Liver (tissue), 3 donors: ENCODE data around the gene ZNF746.

Source experiments
- FOXA2 ChIP-seq: IDR thresholded peaks from 2 replicates; pipeline ENCODE4 v1.6.1; 2016; ENCODE audit warnings: antibody characterized with exemption
- GABPA ChIP-seq, 2 donors: IDR thresholded peaks in 1 of 2; conservative IDR thresholded peaks in 1 of 2; 2 replicates each; pipeline ENCODE4 v1.6.1; 2016; ENCODE audit warnings: antibody characterized with exemption in 2 of 2, mild to moderate bottlenecking in 1 of 2, moderate library complexity in 1 of 2
- HNF4A ChIP-seq, 2 donors: conservative IDR thresholded peaks; 2 replicates each; pipeline ENCODE4 v1.6.1; 2016; ENCODE audit warnings: antibody characterized with exemption in 2 of 2, mild to moderate bottlenecking in 2 of 2
- NR2F2 ChIP-seq: IDR thresholded peaks from 2 replicates; pipeline ENCODE4 v1.6.1; 2016; ENCODE audit warnings: antibody characterized with exemption
- RAD21 ChIP-seq, 2 donors: IDR thresholded peaks; 2 replicates each; pipeline ENCODE4 v1.6.1; 2016; ENCODE audit warnings: antibody characterized with exemption in 2 of 2, mild to moderate bottlenecking in 2 of 2
- RXRA ChIP-seq, 2 donors: IDR thresholded peaks; 2 replicates each; pipeline ENCODE4 v1.6.1; 2017 to 2018; ENCODE audit warnings: antibody characterized with exemption in 2 of 2, mild to moderate bottlenecking in 1 of 2
- TF ChIP-seq, protein P1 (sequence below): fragments of 150-350 bp; IDR thresholded peaks from 2 replicates; pipeline ENCODE4 v1.5.1; 2017; ENCODE audit warnings: improper control_type of control experiment, low read depth, low read length; ENCODE audit not compliant: missing input control
- TF ChIP-seq, protein P2 (sequence below): IDR thresholded peaks from 2 replicates; pipeline ENCODE4 v1.6.1; 2016; ENCODE audit warnings: antibody characterized with exemption
- TF ChIP-seq, protein P3 (sequence below): IDR thresholded peaks from 2 replicates; pipeline ENCODE4 v1.6.1; 2016; ENCODE audit warnings: antibody characterized with exemption
- TF ChIP-seq, protein P4 (sequence below): IDR thresholded peaks from 2 replicates; pipeline ENCODE4 v1.6.1; 2016; ENCODE audit warnings: antibody characterized with exemption, mild to moderate bottlenecking
- TF ChIP-seq, protein P5 (sequence below): IDR thresholded peaks from 2 replicates; pipeline ENCODE4 v1.6.1; 2016; ENCODE audit warnings: antibody characterized with exemption
- donor health status: healthy.
- donor health status: healthy.

DNA sequence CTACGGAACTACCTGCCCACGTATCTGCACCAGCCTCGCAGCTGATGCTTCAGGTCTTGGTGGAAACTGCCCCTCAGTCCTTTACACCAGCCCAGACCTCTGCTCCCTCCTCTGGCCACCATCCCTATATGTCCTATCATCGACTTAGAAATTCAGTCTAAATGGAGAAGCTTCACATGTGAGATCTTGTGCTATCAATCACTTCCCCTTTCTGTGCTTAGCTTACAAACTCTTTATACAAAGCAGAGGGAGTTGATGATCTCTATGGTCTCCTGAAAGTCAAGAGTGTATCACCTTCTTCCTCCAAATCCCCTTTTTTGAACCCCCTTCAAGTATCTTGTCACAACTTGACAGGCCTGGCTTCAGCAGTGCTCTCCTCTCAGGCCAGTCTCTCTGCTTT is 67.4 kb downstream of the ZNF746 start:
- TF ChIP-seq, protein P1, sequence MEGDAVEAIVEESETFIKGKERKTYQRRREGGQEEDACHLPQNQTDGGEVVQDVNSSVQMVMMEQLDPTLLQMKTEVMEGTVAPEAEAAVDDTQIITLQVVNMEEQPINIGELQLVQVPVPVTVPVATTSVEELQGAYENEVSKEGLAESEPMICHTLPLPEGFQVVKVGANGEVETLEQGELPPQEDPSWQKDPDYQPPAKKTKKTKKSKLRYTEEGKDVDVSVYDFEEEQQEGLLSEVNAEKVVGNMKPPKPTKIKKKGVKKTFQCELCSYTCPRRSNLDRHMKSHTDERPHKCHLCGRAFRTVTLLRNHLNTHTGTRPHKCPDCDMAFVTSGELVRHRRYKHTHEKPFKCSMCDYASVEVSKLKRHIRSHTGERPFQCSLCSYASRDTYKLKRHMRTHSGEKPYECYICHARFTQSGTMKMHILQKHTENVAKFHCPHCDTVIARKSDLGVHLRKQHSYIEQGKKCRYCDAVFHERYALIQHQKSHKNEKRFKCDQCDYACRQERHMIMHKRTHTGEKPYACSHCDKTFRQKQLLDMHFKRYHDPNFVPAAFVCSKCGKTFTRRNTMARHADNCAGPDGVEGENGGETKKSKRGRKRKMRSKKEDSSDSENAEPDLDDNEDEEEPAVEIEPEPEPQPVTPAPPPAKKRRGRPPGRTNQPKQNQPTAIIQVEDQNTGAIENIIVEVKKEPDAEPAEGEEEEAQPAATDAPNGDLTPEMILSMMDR, result no peak
- TF ChIP-seq, protein P2, sequence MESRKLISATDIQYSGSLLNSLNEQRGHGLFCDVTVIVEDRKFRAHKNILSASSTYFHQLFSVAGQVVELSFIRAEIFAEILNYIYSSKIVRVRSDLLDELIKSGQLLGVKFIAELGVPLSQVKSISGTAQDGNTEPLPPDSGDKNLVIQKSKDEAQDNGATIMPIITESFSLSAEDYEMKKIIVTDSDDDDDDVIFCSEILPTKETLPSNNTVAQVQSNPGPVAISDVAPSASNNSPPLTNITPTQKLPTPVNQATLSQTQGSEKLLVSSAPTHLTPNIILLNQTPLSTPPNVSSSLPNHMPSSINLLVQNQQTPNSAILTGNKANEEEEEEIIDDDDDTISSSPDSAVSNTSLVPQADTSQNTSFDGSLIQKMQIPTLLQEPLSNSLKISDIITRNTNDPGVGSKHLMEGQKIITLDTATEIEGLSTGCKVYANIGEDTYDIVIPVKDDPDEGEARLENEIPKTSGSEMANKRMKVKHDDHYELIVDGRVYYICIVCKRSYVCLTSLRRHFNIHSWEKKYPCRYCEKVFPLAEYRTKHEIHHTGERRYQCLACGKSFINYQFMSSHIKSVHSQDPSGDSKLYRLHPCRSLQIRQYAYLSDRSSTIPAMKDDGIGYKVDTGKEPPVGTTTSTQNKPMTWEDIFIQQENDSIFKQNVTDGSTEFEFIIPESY, result no peak
- TF ChIP-seq, protein P3, sequence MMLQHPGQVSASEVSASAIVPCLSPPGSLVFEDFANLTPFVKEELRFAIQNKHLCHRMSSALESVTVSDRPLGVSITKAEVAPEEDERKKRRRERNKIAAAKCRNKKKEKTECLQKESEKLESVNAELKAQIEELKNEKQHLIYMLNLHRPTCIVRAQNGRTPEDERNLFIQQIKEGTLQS, result no peak
- TF ChIP-seq NR2F2, result no peak
- no peak for TF ChIP-seq RXRA (IDR thresholded peaks at IDR 0.05)
- no peak for TF ChIP-seq HNF4A (conservative IDR thresholded peaks at IDR 0.05)
- no peak for TF ChIP-seq RAD21 (IDR thresholded peaks at IDR 0.05)
- TF ChIP-seq, protein P4, sequence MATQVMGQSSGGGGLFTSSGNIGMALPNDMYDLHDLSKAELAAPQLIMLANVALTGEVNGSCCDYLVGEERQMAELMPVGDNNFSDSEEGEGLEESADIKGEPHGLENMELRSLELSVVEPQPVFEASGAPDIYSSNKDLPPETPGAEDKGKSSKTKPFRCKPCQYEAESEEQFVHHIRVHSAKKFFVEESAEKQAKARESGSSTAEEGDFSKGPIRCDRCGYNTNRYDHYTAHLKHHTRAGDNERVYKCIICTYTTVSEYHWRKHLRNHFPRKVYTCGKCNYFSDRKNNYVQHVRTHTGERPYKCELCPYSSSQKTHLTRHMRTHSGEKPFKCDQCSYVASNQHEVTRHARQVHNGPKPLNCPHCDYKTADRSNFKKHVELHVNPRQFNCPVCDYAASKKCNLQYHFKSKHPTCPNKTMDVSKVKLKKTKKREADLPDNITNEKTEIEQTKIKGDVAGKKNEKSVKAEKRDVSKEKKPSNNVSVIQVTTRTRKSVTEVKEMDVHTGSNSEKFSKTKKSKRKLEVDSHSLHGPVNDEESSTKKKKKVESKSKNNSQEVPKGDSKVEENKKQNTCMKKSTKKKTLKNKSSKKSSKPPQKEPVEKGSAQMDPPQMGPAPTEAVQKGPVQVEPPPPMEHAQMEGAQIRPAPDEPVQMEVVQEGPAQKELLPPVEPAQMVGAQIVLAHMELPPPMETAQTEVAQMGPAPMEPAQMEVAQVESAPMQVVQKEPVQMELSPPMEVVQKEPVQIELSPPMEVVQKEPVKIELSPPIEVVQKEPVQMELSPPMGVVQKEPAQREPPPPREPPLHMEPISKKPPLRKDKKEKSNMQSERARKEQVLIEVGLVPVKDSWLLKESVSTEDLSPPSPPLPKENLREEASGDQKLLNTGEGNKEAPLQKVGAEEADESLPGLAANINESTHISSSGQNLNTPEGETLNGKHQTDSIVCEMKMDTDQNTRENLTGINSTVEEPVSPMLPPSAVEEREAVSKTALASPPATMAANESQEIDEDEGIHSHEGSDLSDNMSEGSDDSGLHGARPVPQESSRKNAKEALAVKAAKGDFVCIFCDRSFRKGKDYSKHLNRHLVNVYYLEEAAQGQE, result no peak
- TF ChIP-seq, protein P5, sequence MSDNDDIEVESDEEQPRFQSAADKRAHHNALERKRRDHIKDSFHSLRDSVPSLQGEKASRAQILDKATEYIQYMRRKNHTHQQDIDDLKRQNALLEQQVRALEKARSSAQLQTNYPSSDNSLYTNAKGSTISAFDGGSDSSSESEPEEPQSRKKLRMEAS, result no peak
- TF ChIP-seq FOXA2, result no peak
- no peak for TF ChIP-seq GABPA (IDR thresholded peaks at IDR 0.05 in 1 of 2, conservative IDR thresholded peaks at IDR 0.05 in 1 of 2)
